Head of caudate nucleus (tissue), 42 donors: ENCODE measurements around the gene PRR23C.
"Not testable (repeated sequence)": the region's sequence is repeated elsewhere in the genome, so short reads cannot be mapped to it uniquely, and the experiment has no call there.

ENCODE experiments used
- DNase-seq, 42 donors: peaks; one replicate each; pipeline versions ENCODE4 v3.0.0 to v3.0.0-alpha.2; 2020 to 2021; ENCODE audit warnings: mixed read lengths in 7 of 42
- intact Hi-C: fragments of 100-400 bp; cut with DNase I; formaldehyde crosslinking; loops from one replicate; pipeline ENCODE4 v1.15.0; 2022

Gene PRR23C

DNA sequence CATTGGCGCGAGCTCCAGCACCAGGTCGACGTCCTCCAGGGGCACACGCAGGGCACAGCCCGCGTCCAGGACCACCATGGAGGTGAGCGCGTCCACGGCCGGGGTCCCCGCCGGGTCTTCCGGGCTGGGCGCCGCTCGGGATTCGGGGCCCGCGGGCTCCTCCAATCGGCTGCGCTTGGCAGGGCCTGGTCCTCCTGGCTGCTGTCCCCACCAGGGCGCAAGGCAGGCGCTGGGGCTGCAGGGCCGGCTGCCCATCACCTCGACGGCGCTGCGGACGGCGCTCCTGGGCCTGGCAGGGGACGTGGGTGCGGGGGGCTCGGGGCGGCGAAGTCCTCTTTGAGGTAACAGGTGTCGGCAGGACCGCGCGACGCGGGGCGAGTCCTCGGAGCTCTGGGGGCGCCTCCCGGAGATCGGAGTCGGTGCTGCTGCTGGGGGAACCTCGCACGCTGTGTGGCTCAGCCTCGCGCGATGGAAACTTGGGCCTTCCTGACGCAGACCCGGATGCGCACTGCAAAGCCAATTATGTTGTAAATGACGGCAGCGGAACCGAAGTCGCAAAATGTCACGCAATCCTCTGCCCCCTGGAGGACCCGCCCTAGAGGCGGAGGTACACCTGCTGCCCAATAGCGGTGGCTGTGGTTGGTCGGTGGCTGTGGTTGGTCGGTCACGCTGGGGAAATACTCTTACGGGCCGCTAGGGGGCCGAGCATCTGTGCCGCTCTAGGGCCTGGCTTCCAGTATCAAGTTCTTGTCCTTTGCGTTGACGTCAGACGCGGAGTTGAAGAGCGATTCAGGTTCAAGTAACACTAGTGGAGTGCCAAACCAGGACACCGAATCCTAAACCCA lies at the start of gene PRR23C:
Gene PRR23C, minus strand, starts transcription at position 527 of the 845 bp plus-strand sequence. Its CDS starts 272 bp downstream, at position 255.
- DNase-seq: no peak
- intact Hi-C loops: no loop called here

- DNase-seq: no peak
- intact Hi-C loops: no loop called here
Measured at GRCh38 chr3:139093840-139094239, 49.1 kb upstream of the PRR23C start.

- no peak for DNase-seq
- intact Hi-C loops: no loop called here
Measured at GRCh38 chr3:139088462-139089324, 44.0 kb upstream of the PRR23C start.

GRCh38 chr3:139087621-139088020 lies 42.9 kb upstream of the PRR23C start:
- intact Hi-C loops: no loop called here
- DNase-seq: no peak

DNA sequence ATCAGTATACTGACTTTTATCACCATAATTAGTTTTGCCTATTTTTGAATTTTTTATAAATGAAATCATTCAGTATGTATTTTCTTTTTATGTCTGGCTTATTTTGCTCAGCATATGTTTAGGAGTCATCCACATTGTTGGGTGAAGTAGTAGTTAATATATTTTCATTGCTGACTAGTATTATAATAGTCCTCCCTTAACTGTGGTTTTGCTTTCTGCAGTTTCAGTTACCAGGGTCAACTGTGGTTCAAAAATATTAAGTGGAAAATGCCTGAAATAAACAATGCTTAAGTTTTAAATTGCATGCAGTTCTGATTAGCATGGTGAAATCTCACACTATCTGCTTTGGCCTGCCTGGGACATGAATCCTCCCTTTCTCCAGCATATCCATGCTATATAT lies 39.5 kb upstream of the PRR23C start:
- DNase-seq: no peak

GRCh38 chr3:139074565-139075115 lies 29.9 kb upstream of the PRR23C start:
- intact Hi-C loops: no loop called here
- DNase-seq: no peak

More for the DNA sequence above, 39.5 kb upstream of the PRR23C start:
- intact Hi-C loops: no loop called here

GRCh38 chr3:139062918-139063317 lies 18.2 kb upstream of the PRR23C start:
- intact Hi-C loops: no loop called here
- no peak for DNase-seq

- intact Hi-C loops: no loop called here
- DNase-seq: no peak
Measured at GRCh38 chr3:139052802-139053600, 8.3 kb upstream of the PRR23C start.

- intact Hi-C loops: no loop called here
- DNase-seq: no peak
Measured at GRCh38 chr3:139043554-139044365, 932 bp downstream of the PRR23C start.

- intact Hi-C loops: no loop called here
- DNase-seq: no peak
Measured at GRCh38 chr3:139037478-139037877, 7.2 kb downstream of the PRR23C start.

DNA sequence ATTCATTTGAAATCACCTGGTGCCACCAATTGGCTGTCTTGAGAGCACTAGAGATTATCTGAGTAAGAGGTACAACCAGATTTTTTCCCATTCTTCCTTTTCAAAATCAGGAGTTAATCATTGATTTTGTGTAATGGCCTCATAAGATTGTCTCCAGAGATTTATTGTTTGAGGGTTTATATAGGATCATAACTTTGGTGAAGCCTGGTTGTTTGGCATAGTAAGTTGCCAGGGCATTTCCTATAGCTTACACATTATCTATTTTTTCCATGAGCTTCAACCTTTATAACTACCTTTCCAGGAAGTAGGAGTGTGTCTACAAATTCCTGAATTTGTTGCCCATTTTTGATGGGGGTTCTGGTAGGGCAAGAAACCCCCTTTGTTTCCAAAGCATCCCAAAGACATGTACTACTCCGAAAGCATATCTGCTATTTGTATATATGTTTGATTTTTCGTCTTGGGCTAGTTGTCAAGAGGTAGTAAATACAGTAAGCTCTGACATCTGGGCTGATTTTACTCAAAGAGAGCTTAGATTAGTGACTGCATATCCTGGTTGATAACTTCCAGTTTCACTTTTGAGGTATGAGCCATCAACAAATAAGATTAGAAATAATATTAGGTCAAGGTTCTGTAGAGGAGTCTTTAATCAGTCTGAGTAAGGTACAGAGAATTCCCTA lies 12.2 kb downstream of the PRR23C start:
- intact Hi-C loops: no loop called here
- DNase-seq: no peak

DNA sequence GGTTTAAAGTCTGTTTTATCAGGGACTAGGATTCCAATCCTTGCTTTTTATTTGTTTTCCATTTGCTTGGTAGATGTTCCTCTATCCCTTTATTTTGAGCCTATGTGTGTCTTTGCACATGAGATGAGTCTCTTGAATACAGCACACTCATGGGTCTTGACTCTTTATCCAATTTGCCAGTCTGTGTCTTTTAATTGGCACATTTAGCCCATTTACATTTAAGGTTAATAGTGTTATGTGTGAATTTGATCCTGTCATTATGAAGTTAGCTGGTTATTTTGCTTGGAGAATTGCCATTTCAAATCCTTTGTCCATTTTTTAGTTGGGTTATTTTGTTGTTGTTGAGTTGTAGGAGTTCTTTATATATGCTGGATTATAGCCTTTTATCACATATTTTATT lies 14.1 kb downstream of the PRR23C start:
- DNase-seq, intact Hi-C loops: not testable (repeated sequence)

DNA sequence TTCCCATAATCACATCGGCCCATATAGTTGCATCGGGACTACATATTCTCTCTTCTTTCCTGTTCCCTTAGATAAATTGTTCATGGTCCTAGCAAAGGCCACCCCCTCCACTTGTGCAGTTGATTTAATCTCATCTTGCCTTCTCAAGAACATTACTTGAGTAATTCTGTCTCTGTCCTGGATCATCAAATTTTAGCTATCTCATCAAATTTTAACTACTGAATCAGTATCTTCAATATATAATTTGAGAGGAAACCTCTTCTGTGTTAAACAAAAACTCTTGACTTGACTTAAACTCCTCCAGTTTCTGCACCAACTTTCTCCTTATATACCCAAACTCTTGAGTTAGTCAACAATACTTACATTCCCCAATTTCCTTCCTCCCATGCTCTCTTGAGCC lies 19.7 kb downstream of the PRR23C start:
- no peak for DNase-seq
- intact Hi-C loops: no loop called here

- DNase-seq: no peak
- intact Hi-C loops: no loop called here
Measured at GRCh38 chr3:139020868-139021234, 23.8 kb downstream of the PRR23C start, which contains the start of gene PRR23B. PRR23B (minus strand) TSS chr3:139020926; CDS start chr3:139020661, 265 bp downstream.

DNA sequence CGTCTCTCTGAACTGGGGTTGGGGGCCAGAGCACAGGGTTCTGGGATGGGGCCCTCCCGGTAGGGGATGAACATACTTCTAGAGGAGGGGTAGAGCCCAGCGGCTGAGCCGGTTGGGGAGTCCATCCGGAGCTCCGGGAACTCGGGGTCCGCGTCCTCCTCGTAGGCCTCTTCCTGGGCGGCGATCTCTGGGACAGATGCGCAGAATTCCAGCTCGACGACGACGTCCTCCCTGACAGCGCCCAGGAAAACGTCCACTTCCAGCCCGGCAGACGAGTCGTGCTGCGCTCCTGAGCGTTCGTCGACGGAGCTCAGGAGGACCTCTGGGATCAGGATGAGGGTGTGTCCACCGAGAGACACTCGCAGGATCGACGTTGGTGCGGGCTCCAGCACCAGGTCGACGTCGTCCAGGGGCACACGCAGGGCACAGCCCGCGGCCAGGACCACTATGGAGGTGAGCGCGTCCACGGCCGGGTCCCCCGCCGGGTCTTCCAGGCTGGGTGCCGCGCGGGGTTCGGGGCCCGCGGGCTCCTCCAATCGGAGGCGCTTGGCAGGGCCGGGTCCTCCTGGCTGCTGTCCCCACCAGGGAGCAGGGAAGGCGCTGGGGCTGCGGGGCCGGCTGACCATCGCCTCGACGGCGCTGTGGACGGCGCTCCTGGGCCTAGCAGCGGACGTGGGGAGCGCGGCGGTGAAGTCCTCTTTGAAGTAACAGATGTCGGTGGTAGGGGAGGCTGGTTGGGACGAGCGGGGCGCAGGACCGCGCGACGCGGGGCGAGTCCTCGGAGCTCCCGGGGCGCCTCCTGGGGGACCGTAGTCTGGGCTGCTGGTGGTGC lies 24.4 kb downstream of the PRR23C start:
- no peak for DNase-seq
- intact Hi-C loops: no loop called here

DNA sequence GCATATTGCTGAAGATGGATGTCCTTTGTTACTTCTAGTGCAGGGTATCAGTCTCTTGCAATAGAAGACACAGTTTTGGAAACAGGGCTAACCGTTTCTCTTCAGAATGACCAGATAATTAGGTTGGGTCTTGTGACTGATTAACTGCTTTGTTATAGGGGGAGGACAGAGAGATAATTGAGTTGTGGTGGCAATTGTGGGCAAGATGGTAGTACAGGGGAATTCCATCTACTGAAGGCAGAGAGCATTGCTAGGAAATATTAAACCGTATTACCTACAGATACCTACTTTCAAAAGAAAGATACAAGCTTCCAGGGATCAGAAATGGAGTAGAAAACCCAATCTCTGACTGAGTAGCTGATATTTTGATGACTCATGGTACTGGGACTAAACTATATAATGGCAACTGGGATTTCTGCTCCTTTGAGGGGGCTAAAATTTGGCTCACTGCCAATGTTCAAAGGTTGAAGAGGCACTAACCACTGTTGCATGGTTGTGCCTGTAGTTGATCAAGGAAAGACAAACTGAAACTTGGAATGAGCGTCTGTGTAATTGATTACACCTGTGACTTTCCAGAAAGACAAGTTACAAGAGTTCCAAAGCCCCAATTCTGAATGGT lies 28.2 kb downstream of the PRR23C start:
- intact Hi-C loops: no loop called here
- no peak for DNase-seq
